Measurements from ENCODE around the gene MGAT4B.

Gene MGAT4B

GRCh38 chr5:179783128-179783527, 23.5 kb downstream of the MGAT4B start:
- Histone ChIP-seq H3K27ac (ENCODE audit: insufficient read depth, low read length, poor library complexity, severe bottlenecking) (no peak overlapping the region), H3K4me1 (ENCODE audit: control insufficient read depth, insufficient read depth, low read length, poor library complexity, severe bottlenecking) (no peaks in the 10 kb centered on the region), H3K9me3 (ENCODE audit: control insufficient read depth, low read length) (no peaks in the 10 kb centered on the region), H3K4me3 (ENCODE audit: insufficient read depth, low read depth, low read length, poor library complexity, severe bottlenecking) (no peak overlapping the region), H3K27me3 (replicated peaks; ENCODE audit: control insufficient read depth, insufficient read depth, low read length, poor library complexity, severe bottlenecking) (no peaks in the 10 kb centered on the region), H3K36me3 (ENCODE audit: control insufficient read depth, insufficient read depth, low read length) (peaks cover 14% of the 10 kb centered on the region)
- DNase-seq = no peak

- DNase-seq = no peak
- Histone ChIP-seq H3K4me3 (ENCODE audit: insufficient read depth, low read depth, low read length, poor library complexity, severe bottlenecking) (no peak overlapping the region), H3K4me1 (ENCODE audit: control insufficient read depth, insufficient read depth, low read length, poor library complexity, severe bottlenecking) (no peaks in the 10 kb centered on the region), H3K27ac (ENCODE audit: insufficient read depth, low read length, poor library complexity, severe bottlenecking) (no peak overlapping the region), H3K36me3 (ENCODE audit: control insufficient read depth, insufficient read depth, low read length) (peaks cover 26% of the 10 kb centered on the region), H3K9me3 (ENCODE audit: control insufficient read depth, low read length) (no peaks in the 10 kb centered on the region), H3K27me3 (replicated peaks; ENCODE audit: control insufficient read depth, insufficient read depth, low read length, poor library complexity, severe bottlenecking) (no peaks in the 10 kb centered on the region)
These were observed 24.8 kb downstream of the MGAT4B start for GRCh38 chr5:179781846-179782245.

- Histone ChIP-seq H3K4me3 (ENCODE audit: insufficient read depth, low read depth, low read length, poor library complexity, severe bottlenecking) (no peak overlapping the region), H3K27ac (ENCODE audit: insufficient read depth, low read length, poor library complexity, severe bottlenecking) (no peak overlapping the region), H3K27me3 (replicated peaks; ENCODE audit: control insufficient read depth, insufficient read depth, low read length, poor library complexity, severe bottlenecking) (no peaks in the 10 kb centered on the region), H3K36me3 (ENCODE audit: control insufficient read depth, insufficient read depth, low read length) (peaks cover 37% of the 10 kb centered on the region), H3K4me1 (ENCODE audit: control insufficient read depth, insufficient read depth, low read length, poor library complexity, severe bottlenecking) (no peaks in the 10 kb centered on the region), H3K9me3 (ENCODE audit: control insufficient read depth, low read length) (no peaks in the 10 kb centered on the region)
- DNase-seq = no peak
These were observed 26.3 kb downstream of the MGAT4B start for GRCh38 chr5:179780362-179780761.

- Histone ChIP-seq H3K4me1 (ENCODE audit: control insufficient read depth, insufficient read depth, low read length, poor library complexity, severe bottlenecking) (no peaks in the 10 kb centered on the region), H3K4me3 (ENCODE audit: insufficient read depth, low read depth, low read length, poor library complexity, severe bottlenecking) (no peak overlapping the region), H3K9me3 (ENCODE audit: control insufficient read depth, low read length) (no peaks in the 10 kb centered on the region), H3K36me3 (ENCODE audit: control insufficient read depth, insufficient read depth, low read length) (peaks cover 41% of the 10 kb centered on the region), H3K27ac (ENCODE audit: insufficient read depth, low read length, poor library complexity, severe bottlenecking) (no peak overlapping the region), H3K27me3 (replicated peaks; ENCODE audit: control insufficient read depth, insufficient read depth, low read length, poor library complexity, severe bottlenecking) (no peaks in the 10 kb centered on the region)
- no peak for DNase-seq
These were observed 26.8 kb downstream of the MGAT4B start for GRCh38 chr5:179779826-179780225.

- Histone ChIP-seq H3K9me3 (ENCODE audit: control insufficient read depth, low read length) (no peaks in the 10 kb centered on the region), H3K36me3 (ENCODE audit: control insufficient read depth, insufficient read depth, low read length) (peaks cover 53% of the 10 kb centered on the region), H3K27ac (ENCODE audit: insufficient read depth, low read length, poor library complexity, severe bottlenecking) (no peak overlapping the region), H3K4me3 (ENCODE audit: insufficient read depth, low read depth, low read length, poor library complexity, severe bottlenecking) (no peak overlapping the region), H3K27me3 (replicated peaks; ENCODE audit: control insufficient read depth, insufficient read depth, low read length, poor library complexity, severe bottlenecking) (no peaks in the 10 kb centered on the region), H3K4me1 (ENCODE audit: control insufficient read depth, insufficient read depth, low read length, poor library complexity, severe bottlenecking) (no peaks in the 10 kb centered on the region)
- DNase-seq = no peak
These were observed 28.1 kb downstream of the MGAT4B start for GRCh38 chr5:179778591-179778990.

- H3K27ac ChIP-seq (ENCODE audit: insufficient read depth, low read length, poor library complexity, severe bottlenecking) = no peak overlapping the region
- no peaks in the 10 kb centered on the region for H3K4me1 ChIP-seq (ENCODE audit: control insufficient read depth, insufficient read depth, low read length, poor library complexity, severe bottlenecking)
- no peak for DNase-seq
- H3K27me3 ChIP-seq (replicated peaks; ENCODE audit: control insufficient read depth, insufficient read depth, low read length, poor library complexity, severe bottlenecking) = no peaks in the 10 kb centered on the region
- H3K4me3 ChIP-seq (ENCODE audit: insufficient read depth, low read depth, low read length, poor library complexity, severe bottlenecking) = no peak overlapping the region
- no peaks in the 10 kb centered on the region for H3K9me3 ChIP-seq (ENCODE audit: control insufficient read depth, low read length)
- H3K36me3 ChIP-seq (ENCODE audit: control insufficient read depth, insufficient read depth, low read length) = peaks cover 59% of the 10 kb centered on the region
These were observed 28.8 kb downstream of the MGAT4B start for GRCh38 chr5:179777909-179778308.

GRCh38 chr5:179777456-179777855, 29.2 kb downstream of the MGAT4B start:
- Histone ChIP-seq H3K36me3 (ENCODE audit: control insufficient read depth, insufficient read depth, low read length) (peaks cover 62% of the 10 kb centered on the region), H3K4me1 (ENCODE audit: control insufficient read depth, insufficient read depth, low read length, poor library complexity, severe bottlenecking) (no peaks in the 10 kb centered on the region), H3K4me3 (ENCODE audit: insufficient read depth, low read depth, low read length, poor library complexity, severe bottlenecking) (no peak overlapping the region), H3K9me3 (ENCODE audit: control insufficient read depth, low read length) (no peaks in the 10 kb centered on the region), H3K27me3 (replicated peaks; ENCODE audit: control insufficient read depth, insufficient read depth, low read length, poor library complexity, severe bottlenecking) (no peaks in the 10 kb centered on the region), H3K27ac (ENCODE audit: insufficient read depth, low read length, poor library complexity, severe bottlenecking) (no peak overlapping the region)
- no peak for DNase-seq

- no peak for DNase-seq
- Histone ChIP-seq H3K4me1 (ENCODE audit: control insufficient read depth, insufficient read depth, low read length, poor library complexity, severe bottlenecking) (no peaks in the 10 kb centered on the region), H3K27me3 (replicated peaks; ENCODE audit: control insufficient read depth, insufficient read depth, low read length, poor library complexity, severe bottlenecking) (no peaks in the 10 kb centered on the region), H3K4me3 (ENCODE audit: insufficient read depth, low read depth, low read length, poor library complexity, severe bottlenecking) (no peak overlapping the region), H3K27ac (ENCODE audit: insufficient read depth, low read length, poor library complexity, severe bottlenecking) (no peak overlapping the region), H3K36me3 (ENCODE audit: control insufficient read depth, insufficient read depth, low read length) (peaks cover 67% of the 10 kb centered on the region), H3K9me3 (ENCODE audit: control insufficient read depth, low read length) (no peaks in the 10 kb centered on the region)
These were observed 30.2 kb downstream of the MGAT4B start for GRCh38 chr5:179776411-179776938.

GRCh38 chr5:179774442-179774841, 32.2 kb downstream of the MGAT4B start:
- DNase-seq = no peak
- Histone ChIP-seq H3K4me1 (ENCODE audit: control insufficient read depth, insufficient read depth, low read length, poor library complexity, severe bottlenecking) (no peaks in the 10 kb centered on the region), H3K36me3 (ENCODE audit: control insufficient read depth, insufficient read depth, low read length) (peaks cover 79% of the 10 kb centered on the region)

GRCh38 chr5:179773686-179774040, 33.0 kb downstream of the MGAT4B start:
- peaks cover 84% of the 10 kb centered on the region for H3K36me3 ChIP-seq (ENCODE audit: control insufficient read depth, insufficient read depth, low read length)
- H3K4me1 ChIP-seq (ENCODE audit: control insufficient read depth, insufficient read depth, low read length, poor library complexity, severe bottlenecking) = no peaks in the 10 kb centered on the region
- no peaks in the 10 kb centered on the region for H3K9me3 ChIP-seq (ENCODE audit: control insufficient read depth, low read length)
- no peak for DNase-seq
- H3K27me3 ChIP-seq (replicated peaks; ENCODE audit: control insufficient read depth, insufficient read depth, low read length, poor library complexity, severe bottlenecking) = no peaks in the 10 kb centered on the region
- H3K27ac ChIP-seq (ENCODE audit: insufficient read depth, low read length, poor library complexity, severe bottlenecking) = no peak overlapping the region
- H3K4me3 ChIP-seq (ENCODE audit: insufficient read depth, low read depth, low read length, poor library complexity, severe bottlenecking) = no peak overlapping the region

More at GRCh38 chr5:179774442-179774841, 32.2 kb downstream of the MGAT4B start:
- Histone ChIP-seq H3K27me3 (replicated peaks; ENCODE audit: control insufficient read depth, insufficient read depth, low read length, poor library complexity, severe bottlenecking) (no peaks in the 10 kb centered on the region), H3K9me3 (ENCODE audit: control insufficient read depth, low read length) (no peaks in the 10 kb centered on the region), H3K27ac (ENCODE audit: insufficient read depth, low read length, poor library complexity, severe bottlenecking) (no peak overlapping the region), H3K4me3 (ENCODE audit: insufficient read depth, low read depth, low read length, poor library complexity, severe bottlenecking) (no peak overlapping the region)
